Cardiac fibroblast (primary cell): ENCODE results near the gene ARNT2.
"Not testable (repeated sequence)": the region's sequence is repeated elsewhere in the genome, so short reads cannot be mapped to it uniquely, and the experiment has no call there.

ENCODE experiments used
- DNase-seq, 2 donors: peaks; one replicate each; pipeline versions ENCODE4 v3.0.0 to v3.0.0-alpha.2; 2010; ENCODE audit warnings: low read depth in 2 of 2
- H3K4me3 ChIP-seq, 2 donors: replicated peaks in 1 of 2; 1 replicate in 1 of 2; 2 replicates in 1 of 2; pipeline ENCODE4 v1.5.1; 2011; ENCODE audit warnings: low read depth in 2 of 2, low read length in 2 of 2, mild to moderate bottlenecking in 2 of 2, moderate library complexity in 1 of 2
- TF ChIP-seq, protein P1 (sequence below): IDR thresholded peaks from one replicate; pipeline ENCODE4 v1.5.1; 2011; ENCODE audit warnings: low read depth, mild to moderate bottlenecking, low read length, inconsistent platforms

ARNT2 gene

DNA sequence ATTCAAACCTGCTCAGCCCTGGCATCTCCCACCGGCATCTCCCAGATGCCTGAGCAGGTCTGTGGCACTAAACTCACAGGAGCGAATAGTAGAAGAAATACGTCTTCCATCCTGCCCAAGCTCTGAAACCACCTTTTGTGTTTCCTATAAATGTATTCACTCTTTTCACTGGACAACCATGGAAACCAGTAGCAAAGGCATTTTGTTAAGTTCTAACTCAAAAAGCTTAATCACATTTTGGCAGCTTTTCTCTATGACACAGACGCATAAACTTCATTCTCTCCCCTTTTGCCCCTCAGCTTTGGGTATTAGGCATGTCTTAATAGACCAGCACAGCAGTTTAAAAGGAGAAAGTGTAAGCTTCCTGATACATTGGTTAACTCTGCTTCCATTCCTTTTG is 24.5 kb upstream of the ARNT2 start:
- DNase-seq: no peak
- TF ChIP-seq, protein P1, sequence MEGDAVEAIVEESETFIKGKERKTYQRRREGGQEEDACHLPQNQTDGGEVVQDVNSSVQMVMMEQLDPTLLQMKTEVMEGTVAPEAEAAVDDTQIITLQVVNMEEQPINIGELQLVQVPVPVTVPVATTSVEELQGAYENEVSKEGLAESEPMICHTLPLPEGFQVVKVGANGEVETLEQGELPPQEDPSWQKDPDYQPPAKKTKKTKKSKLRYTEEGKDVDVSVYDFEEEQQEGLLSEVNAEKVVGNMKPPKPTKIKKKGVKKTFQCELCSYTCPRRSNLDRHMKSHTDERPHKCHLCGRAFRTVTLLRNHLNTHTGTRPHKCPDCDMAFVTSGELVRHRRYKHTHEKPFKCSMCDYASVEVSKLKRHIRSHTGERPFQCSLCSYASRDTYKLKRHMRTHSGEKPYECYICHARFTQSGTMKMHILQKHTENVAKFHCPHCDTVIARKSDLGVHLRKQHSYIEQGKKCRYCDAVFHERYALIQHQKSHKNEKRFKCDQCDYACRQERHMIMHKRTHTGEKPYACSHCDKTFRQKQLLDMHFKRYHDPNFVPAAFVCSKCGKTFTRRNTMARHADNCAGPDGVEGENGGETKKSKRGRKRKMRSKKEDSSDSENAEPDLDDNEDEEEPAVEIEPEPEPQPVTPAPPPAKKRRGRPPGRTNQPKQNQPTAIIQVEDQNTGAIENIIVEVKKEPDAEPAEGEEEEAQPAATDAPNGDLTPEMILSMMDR: no peak
- no peak overlapping the region for H3K4me3 ChIP-seq

DNA sequence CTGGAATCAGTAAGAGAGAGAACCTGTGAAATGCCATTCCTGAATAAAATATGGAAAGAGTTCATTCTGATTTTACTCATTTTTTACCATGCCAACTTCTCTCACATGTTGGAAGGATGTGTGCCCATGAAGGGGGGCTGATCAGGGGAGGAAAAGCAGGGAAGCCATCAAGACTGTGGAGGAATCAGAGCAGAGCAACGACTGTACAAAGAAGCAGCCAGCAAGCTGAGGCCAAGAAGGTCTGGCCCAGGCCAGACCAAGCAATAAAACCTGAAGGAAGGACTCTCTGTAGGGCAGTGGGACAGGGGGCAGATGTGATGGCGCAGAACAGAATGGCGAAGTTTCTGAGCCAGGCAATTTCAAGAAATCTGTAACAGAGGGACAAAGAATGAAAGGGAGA is 24.0 kb upstream of the ARNT2 start:
- no peak overlapping the region for H3K4me3 ChIP-seq
- no peak for DNase-seq
- TF ChIP-seq, protein P1: no peak

DNA sequence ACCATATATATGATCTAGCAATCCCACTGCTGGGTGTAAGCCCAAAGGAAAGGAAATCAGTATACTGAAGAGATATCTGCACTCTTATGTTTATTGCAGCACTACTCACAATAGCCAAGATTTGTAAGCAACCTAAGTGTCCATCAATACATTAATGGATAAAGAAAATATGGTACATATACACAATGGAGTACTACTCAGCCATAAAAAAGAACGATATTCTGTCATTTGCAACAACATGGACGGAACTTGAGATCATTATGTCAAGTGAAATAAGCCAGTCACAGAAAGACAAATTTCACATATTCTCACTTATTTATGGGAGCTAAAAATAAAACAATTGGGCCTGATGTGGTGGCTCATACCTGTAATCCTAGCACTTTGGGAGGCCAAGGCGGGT is 21.9 kb upstream of the ARNT2 start:
- no peak overlapping the region for H3K4me3 ChIP-seq
- DNase-seq: no peak
- TF ChIP-seq, protein P1: no peak

DNA sequence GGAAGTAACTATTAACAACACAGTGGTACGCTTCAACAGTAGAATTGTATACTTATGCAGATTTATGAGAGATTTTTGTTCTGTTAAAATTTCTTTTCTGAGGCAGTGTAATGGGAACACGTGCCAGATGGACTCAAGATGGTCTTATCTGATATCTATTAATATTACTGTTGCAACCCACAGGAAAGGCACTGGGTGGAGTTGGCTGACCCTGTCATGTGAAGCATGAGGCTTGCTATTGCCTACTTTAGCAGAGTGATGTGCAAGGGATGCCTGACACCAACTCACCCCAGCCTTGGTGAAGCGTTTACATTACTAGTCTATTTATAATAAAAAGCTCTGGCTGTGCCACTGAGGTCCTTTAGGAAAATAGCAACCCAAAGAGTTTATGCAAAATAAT is 19.8 kb upstream of the ARNT2 start:
- no peak overlapping the region for H3K4me3 ChIP-seq
- DNase-seq: no peak
- TF ChIP-seq, protein P1: no peak

DNA sequence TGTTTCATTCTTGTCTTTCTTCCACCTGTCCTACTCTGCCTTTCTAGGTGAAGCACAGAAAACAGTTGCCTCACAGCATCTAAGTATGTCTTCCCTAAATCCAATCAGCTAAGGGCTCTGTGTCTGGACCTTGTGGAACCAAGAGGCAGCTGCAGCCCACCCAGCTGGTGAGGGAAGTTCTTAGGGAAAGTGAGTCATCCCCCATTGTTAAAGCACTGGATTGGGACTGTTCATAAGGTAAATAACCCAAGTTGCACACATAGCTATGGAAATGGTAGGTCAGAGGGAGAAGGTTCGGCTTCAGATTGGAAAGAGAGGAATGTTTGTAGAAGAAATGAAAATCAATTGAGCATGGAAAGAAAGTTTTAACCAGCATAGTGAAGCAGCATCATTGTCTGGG is 18.0 kb upstream of the ARNT2 start:
- no peak for DNase-seq
- H3K4me3 ChIP-seq: no peak overlapping the region
- TF ChIP-seq, protein P1: no peak

DNA sequence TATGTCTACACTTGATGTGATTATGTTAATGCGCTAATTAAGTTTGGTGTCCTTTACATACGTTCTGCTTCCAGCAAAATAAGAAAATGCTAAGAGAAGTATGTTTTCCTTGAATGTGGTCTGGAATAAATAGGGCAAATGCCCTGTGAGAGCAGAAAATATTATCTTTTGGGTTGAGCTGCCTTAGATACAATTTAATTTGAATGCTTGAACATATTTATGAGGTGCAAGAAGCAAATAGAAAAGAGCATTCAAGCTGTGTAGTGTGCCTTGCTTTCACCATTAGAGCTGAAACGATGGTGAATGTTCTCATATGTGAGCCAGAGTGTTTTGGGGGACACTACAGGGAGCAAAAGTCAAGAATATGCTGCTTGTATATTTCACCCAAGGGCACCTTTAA is 15.9 kb upstream of the ARNT2 start:
- TF ChIP-seq, protein P1: no peak
- DNase-seq: no peak
- H3K4me3 ChIP-seq: no peak overlapping the region

DNA sequence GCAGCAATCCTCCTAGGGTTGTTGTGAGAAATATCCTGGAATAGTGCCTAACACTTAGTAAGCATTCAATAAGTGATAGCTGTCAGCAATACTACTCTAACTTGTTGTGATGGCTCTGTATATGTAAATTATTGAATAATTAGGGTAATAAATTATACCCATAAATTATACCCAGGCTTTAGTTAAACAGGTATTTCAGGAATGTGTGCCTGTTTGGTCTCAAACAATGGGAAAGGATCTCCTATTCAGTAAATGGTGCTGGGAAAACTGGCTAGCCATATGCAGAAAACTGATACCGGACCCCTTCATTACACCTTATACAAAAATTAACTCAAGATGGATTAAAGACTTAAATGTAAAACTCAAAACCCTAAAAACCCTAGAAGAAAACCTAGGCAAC is 14.8 kb upstream of the ARNT2 start:
- no peak overlapping the region for H3K4me3 ChIP-seq
- no peak for DNase-seq
- TF ChIP-seq, protein P1: no peak

DNA sequence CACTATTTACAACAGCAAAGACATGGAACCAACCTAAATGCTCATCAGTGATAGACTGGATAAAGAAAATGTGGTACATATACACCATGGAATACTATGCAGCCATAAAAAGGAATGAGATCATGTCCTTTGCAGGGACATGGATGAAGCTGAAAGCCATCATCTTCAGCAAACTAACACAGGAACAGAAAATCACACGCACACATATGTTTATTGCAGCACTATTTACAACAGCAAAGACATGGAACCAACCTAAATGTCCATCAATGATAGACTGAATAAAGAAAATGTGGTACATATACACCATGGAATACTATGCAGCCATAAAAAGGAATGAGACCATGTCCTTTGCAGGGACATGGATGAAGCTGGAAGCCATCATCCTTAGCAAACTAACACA is 13.2 kb upstream of the ARNT2 start:
- not testable (repeated sequence) for H3K4me3 ChIP-seq, DNase-seq
